HG03469 (cell line): ENCODE results near the gene NUTF2.

Source experiments
- ATAC-seq: cut with Tn5 transposase; IDR thresholded peaks from one replicate; pipeline ENCODE4 v1.9.1; 2021; ENCODE audit warnings: mild to moderate bottlenecking, moderate library complexity, moderate number of reproducible peaks; ENCODE audit not compliant: unreplicated experiment

The NUTF2 gene

DNA sequence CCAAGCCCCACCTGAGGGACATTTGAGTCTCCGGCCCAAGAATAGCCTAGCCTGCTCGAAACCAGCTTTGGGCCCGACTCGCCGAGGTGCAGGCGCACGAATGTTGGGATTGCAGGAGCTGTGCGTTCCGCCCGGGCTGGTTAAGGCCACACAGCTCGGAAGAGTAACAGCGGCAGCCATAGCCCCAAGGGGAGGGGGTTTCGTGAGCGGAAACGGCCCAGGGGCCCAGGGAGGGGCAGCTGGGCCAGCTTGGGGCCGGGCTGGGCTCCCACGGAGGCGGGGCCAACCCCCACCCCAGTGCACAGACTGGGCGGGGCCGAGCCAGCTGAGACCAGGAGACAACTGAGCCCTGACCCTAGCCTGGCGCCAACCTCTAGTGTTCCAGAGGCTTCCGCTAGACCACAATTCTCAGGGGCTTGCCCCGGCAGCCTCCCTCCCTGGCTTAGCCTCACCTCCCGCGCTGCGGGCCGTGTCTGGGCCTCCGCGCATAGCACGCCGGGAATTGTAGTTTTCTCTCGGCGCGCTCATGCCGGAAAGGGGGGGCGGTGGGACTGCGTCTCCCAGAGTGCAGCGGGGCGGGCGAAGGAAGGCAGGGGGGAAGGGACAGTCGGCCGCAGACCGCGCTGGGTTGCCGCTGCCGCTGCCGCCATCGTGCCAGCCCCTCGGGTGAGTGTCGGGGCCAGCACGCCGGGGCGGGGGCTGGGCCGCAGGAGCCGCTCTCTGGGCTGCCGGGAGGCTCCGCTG lies at the start of gene NUTF2:
TSS of gene NUTF2 (plus strand) at position 614 of the 744 bp plus-strand sequence. CDS start 18,198 bp downstream, outside the sequence.
- peak; percentile 33 for ATAC-seq

DNA sequence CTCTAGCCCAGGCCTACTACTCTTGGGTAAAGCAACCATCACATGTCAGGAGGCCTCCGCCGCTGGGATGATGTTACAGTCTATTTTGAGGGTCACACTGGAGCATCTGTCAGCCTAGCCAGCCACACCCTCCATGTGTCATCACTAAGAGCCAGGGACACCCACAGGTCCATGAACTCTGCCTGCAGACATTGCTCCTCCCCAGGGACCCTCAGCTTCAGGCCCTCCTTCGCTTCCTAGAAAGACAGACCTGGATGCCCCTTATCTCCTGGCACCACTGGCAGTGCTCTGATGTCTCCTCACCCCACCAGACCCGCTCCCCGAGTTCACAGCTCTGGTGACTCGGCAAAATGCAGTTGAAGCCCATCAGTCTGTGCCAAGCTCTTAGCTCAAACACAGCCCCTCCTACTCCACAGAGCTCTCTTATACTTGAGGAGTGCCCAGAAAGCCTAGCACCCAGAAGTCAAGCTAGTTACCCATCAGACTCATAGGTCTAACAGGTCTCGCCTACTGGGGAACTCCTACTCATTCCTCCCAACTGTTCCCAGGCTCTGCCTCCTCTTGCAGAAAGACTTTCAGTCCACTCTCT lies 46.3 kb upstream of the NUTF2 start:
- ATAC-seq, result no peak

DNA sequence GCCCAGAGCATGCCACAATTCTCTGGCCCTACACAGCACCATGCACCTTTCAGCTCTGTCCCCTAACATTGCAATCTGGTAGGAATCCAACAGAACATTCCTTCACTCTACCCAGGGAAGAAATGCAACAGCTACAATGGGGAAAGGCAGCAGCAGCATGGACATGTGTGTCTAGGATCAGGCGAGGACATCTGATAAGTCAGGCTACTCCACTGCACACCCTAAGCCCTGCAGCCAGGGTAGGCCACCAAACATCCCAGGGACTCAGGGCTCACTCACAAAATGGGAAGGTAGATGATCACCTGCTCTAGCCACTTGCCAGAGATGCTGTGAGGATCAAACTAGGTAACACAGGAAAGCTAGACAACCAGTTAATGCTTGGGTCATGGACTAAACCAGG lies 45.5 kb upstream of the NUTF2 start:
- no peak for ATAC-seq

DNA sequence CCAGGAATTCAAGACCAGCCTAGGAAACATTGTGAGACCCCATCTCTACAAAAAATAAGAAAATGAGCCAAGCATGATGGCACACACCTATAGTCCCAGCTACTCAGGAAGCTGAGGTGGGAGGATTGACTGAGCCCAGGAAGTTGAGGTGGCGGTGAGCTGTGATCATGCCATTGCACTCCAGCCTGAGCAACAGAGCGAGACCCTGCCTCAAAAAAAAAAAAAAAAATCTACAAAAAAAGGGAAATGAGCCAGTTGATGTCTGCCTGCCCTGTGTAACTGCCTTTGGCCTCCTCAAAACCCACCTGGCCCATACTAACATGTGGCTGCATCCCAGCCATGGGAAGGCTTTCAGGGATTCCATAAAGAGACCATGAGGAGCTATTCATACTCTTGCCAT lies 44.9 kb upstream of the NUTF2 start:
- ATAC-seq, result no peak

DNA sequence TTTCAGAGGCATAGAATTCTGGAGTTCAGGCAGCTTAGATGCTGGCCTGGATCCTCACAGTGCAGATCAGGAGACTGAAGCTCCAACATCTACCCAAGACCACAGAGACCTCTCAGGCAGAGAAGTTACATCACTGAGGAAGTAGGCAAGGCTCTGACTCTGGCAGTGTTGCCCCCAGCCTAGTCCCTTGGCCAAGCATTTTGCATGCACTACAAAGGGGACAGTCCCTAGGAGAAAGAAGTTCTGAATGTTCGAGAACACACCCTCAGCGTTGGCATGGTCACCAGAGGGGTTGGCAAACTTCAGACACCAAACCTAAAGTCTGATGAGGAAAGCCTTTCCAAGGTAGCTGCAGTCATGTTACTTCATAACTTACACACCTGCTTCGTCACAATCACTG lies 42.8 kb upstream of the NUTF2 start:
- no peak for ATAC-seq

DNA sequence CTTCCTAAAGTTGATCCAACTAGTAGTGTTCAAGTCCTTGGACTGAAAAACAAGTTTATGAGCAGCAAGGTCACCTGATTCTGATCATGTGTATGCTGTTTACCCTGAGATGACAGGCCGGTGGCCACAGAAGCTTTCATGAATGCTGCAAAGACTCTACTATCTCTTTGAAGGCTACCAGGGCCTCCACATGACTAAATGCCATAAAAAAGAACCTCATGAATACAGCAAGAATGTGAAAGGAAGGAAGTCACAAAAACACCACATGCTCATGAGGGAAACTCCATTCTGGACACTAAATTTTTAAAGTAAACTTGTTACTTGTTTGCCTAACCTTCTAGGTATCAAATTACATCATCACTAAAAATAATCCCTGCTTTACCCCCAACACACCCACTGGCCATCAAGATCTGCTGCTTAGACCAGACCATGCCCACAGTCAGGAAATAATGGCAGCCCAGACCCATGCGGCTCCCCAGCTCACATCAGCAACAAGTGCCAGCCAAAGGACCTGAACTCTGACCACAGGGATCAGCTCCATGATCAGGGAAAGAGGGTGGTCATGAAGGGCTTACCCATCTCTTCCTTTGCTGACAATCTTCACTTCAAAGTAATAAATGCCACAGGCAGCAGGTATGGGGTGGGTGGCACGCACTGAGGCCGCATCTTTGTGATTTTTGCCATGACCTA lies 41.7 kb upstream of the NUTF2 start:
- no peak for ATAC-seq

DNA sequence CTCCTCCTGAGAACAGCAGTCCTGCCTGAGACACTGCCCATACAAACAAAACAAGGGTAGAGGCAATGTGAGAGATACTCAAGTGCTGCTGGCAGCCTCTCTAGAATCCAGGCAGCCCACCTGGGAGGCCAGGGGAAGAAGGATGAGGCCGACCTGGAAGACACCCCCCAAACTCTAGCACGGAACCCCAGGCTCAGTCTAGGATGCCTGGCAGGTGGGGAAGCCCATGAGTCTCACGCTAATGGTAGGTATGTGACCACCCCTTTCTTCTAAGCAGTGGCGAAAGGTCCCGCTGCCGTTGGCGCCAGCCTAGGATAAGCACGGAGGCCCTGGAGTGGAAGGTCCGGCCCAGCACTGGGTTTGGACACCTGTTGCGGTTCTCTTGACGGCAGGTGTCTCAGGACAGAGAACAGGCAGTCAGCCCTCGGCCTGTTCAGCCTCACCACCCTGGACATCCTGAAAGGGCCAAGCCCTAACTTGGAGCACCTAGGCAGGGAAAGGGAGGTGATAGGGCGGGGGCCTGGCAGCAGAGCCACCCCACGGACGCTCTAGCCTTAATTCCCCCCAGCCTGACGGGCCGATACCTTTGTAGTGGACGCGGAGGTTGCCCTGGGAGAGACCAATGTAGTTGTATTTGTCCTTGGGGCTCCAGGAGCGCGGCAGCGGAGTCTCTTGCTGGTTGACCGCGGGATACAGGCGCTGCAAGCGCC lies 40.9 kb upstream of the NUTF2 start:
- no peak for ATAC-seq

DNA sequence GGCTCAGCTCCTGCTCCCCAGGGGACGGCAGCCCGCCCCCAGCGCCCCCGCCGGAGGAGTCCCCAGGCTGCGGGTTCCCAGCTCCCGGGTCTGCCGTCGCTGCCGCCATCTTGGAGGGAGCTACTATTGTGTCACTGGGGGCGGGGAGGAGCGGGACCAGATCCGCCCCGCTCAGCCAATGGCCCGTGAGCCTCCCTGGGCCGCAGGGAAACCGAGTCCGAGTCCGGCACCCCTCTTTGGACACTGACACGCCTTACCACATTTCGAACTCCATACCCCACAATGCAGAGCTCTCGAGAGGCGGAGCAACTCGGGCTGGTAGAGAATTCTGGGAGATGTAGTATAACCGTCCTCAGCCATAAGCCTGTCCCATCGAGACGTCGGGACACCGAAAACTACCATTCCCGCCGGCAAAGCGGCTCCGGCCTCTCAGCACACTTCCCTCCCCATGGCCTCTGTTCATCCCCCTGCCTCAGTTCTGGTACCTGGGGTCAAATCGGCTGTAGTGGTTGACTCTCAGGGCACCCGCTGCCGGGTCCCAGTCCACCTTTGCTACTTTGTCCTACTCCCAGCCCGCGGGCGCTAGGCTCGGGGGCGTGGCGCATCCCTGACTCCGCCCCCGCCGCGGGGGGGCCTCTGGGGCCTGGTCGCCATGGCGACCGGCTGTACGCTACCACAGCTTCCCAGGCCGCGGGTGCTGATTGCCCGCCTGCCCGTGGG lies 40.1 kb upstream of the NUTF2 start, which contains the start of the genes RANBP10 and TSNAXIP1:
TSS of gene RANBP10 (minus strand) at position 133 of the 720 bp plus-strand sequence. CDS start at position 109, 24 bp downstream.
TSS of gene TSNAXIP1 (plus strand) at position 462 of the 720 bp plus-strand sequence. CDS start 261 bp downstream, outside the sequence.
- peak; percentile 85 for ATAC-seq

DNA sequence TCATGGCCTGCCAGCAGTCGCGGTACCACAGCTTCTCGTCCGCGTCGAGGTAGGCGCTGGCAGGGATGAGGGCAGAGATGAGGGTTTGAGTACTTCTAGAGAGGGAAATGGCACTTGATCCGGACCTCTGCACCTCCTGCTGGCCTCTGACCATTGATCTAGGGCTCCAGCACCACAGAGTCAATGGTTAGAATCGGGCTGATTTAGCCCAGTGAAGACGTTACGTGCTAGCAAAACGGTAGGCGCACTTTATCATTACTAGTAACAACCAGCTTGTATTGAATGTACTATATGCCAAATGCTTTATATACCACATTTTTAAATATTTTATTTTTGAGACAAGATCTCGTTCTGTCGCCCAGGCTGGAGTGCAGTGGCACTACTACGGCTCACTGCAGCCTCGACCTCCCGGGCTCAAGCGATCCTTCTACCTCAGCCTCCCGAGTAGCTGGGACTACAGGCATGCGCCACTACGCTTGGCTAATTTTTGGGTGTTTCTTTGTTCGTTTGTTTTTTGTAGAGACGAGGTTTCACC lies 39.5 kb upstream of the NUTF2 start:
- no peak for ATAC-seq

DNA sequence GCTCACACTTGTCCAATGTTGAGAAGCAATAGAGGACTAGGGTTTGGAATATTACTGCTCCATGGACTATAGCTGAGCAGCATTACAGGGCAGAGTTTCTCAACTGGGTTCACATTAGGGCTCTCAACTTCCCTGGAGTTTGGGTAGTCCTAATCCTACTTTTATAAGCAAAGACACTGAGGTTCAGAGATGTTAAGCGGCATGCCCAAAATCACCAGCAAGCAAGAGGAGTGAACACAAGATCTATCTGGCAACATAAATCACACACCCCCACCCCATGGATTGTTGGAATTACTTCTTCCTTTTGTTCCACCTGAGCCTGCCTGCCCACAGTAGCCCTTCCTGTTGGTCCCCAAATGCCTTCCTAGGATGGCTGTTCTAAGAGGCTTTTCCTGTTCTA lies 34.8 kb upstream of the NUTF2 start:
- ATAC-seq, result no peak

DNA sequence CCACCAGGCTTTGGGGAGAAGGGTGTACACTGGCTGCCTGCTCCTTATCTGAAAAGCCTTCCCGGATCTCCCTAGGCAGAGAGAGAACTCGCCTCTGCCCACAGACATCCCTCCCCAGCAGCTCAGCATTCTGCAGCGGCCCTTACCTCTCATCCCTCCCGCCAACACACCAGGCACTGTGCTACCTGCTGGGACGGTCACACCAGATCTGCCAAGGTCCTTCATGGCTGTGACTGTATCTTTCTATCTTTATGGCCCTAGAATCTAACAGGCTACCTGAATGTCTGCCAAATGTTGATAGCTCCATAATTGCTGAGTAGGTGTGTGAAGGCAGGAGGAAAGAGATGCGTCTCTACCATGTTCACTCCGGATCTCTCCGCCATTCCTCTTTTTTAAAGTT lies 32.2 kb upstream of the NUTF2 start:
- ATAC-seq, result no peak

DNA sequence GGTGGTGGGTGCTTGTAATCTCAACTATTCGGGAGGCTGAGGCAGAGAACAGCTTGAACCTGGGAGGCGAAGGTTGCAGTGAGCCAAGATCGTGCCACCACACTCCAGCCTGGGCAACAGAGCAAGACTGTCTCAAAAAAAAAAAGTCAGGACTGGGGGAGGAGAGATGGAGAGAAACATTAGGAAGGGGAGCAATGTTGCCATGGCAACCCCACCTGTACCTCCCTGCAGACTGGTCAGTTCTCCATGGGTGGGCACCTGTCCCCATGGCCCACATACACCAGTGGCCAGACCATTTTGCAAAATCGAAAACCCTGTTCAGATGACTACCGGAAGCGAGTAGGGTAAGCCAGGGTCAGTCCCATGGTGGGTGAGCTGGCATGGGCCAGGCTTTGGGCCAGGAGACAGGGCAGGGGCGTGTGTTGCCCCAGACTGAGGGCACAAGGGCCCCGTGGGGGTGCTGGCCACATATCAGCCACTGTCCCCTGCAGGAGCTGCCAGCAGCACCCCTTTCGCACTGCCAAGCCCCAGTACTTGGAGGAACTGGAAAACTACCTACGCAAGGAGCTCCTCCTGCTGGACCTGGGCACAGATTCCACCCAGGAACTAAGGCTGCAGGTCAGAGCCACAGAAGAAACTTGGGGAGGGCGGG lies 26.0 kb upstream of the NUTF2 start:
- ATAC-seq, result no peak

DNA sequence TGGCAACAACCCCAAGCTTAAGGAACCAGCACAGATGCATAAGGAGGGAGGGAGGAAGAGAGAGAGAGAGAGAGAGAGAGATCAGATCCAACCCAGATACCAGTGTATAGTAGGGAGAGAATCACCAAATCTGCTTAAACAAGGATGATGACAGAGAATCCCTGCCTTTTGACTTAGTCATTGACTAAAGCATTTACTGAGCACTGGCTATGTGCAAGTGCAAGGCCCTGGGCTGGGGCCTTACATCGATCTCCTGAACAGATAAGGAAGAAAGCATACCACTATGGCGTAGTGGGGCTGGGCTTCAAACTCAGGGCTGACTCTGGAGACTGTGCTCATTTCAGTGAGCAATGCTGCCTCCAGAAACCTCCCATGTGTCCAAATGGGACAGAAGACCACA lies 24.2 kb upstream of the NUTF2 start:
- ATAC-seq, result no peak

DNA sequence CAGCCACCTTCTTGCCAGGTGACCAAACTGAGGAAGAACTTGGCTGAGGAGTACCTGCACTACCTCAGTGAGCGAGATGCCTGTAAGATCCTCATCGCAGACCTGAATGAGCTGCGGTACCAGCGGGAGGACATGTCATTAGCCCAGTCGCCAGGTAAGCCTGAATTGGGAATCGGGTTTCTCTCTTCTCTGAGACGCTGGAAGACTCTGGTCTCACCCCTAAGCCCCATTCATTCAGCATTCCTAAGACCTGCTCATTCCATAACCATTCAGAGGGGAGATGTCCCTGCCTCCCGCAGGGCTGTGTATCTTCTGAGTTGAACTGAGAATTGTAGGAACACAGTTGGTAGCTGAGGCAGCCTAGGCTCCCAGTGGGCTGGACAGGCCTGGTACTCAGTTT lies 21.6 kb upstream of the NUTF2 start:
- ATAC-seq, result no peak

DNA sequence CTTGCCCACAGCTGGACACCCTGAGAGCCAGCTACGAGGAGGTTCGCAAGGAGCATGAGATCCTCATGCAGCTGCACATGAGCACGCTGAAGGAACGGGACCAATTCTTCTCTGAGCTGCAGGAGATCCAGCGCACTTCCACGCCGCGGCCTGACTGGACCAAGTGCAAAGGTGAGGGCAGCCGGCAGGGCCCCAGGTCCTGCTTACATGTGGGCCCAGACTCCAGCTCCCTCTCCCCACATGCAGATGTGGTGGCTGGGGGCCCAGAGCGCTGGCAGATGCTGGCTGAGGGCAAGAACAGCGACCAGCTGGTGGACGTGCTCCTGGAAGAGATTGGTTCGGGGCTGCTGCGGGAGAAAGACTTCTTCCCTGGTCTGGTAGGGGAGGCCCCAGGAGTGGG lies 20.8 kb upstream of the NUTF2 start:
- ATAC-seq, result no peak

DNA sequence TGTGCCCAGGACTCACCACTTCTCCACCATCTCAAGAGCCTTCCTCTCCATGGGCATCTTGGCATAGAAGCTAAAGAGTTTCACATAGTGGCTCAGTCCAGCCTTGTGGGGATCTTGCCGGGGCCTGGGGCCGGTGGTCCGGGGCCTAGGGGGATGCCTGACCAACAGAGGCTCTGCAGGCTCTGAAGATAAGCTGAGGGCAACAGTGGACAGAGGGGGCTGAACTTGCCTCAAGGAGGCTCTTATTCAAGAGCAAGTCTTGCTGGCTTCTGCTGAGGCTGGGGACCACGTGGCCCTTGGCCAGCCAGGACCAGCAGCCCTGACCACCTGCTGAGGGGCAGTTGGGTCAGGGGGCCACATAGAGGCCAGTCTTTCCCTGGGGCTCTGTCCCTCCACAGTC lies 18.1 kb upstream of the NUTF2 start:
- no peak for ATAC-seq

DNA sequence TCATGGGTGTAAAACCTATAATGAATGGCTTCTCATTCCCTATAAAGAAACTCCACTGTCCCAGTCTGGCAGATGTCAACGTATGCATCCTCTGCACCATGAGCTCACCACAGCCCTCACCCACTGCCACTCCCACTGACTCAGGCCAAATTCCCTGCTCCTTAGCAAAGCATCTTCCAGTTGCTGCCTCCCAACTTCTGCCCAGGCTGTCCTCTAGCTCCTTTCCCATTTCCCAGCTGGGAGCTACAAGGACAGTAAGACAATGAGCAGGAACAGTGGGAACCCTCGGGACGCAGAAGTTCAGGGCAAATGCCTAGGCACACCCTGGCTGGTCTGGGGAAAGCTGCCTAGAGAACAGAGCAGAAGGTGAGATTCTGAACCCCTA lies 13.7 kb upstream of the NUTF2 start:
- no peak for ATAC-seq

DNA sequence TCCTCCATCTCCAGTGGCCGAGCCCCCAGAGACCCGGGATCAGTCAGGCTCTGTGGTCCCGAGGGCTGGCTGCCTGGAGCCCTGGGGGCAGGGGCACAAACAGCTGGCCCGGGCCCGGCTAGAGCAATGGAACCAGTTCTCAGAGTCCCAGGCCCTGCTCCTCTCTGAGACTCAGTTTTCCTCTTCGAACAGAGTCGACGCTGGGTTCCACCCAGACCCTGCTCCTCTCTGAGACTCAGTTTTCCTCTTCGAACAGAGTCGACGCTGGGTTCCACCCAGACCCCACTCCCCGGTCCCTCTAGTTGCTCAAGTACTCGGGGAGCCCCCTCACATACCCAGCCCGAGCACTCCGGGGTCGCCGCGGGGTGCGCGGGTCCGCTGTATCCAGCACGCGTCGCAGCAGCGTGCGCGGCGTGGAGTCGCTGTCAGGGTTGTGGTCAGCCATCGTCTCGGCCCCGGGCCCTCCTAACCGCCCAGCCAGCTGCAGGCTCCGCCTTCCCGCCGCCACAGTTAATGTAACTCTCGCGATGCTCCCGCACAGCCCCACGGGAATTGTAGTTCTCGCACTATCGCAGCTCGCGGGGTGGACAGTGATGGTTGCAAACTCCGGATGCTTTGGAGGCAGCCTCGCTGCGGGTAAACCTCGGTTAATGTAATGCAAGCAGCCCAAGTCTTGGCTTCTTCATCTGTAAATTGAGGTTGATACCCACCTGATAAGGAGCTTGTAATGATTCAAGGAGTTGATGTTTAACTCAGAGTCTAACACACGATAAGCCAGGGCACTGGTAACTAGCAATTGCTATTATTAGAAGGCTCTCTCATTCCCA lies 13.1 kb upstream of the NUTF2 start:
- ATAC-seq, result peak; percentile 82

DNA sequence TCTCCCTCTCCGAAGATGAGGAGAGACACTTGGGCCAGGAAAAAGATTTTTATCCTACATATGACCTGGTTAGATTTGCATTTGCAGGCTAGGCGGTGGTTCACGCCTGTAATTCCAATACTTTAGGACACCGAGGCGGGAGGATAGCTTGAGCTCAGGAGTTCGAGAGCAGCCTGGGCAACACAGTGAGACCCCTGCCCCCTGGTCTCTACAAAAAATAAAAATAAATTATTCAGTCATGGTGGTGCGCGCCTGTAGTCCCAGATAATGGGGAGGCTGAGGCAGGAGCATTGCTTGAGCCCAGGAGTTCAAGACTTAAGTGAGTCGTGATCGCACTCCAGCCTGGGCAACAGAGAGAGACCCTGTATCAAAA lies 12.5 kb upstream of the NUTF2 start:
- no peak for ATAC-seq
